Smooth muscle cell (in vitro differentiated cells): ENCODE measurements around the gene RIMS4. TPM values are rescaled to one million over a fixed set of nuclear protein-coding genes. Genes with fewer than 3 reads are reported as not detected.
"Not testable (repeated sequence)": the region's sequence is repeated elsewhere in the genome, so short reads cannot be mapped to it uniquely, and the experiment has no call there.

Source experiments
- DNase-seq: peaks from one replicate; lab custom pipeline; 2025; ENCODE audit not compliant: unreplicated experiment; lab: John Stamatoyannopoulos, UW
- H2AFZ ChIP-seq: fragments of 200-600 bp; sonication (generic); 2 replicates; pipeline ENCODE4 v1.6.0; 2016; ENCODE audit warnings: antibody characterized with exemption, low read depth, mild to moderate bottlenecking
- H3F3A ChIP-seq: fragments of 200-600 bp; sonication (generic); 2 replicates; pipeline ENCODE4 v1.6.0; 2017; ENCODE audit warnings: antibody characterized with exemption, low read depth
- H3K27ac ChIP-seq: fragments of 200-600 bp; sonication (generic); 2 replicates; pipeline ENCODE4 v1.5.1; 2016; ENCODE audit warnings: low read depth, mild to moderate bottlenecking
- H3K27me3 ChIP-seq: fragments of 200-600 bp; sonication (generic); 2 replicates; pipeline ENCODE4 v1.6.1; 2016; ENCODE audit warnings: low read depth, mild to moderate bottlenecking
- H3K36me3 ChIP-seq: fragments of 200-600 bp; sonication (generic); 2 replicates; pipeline ENCODE4 v1.5.1; 2016; ENCODE audit warnings: low read depth
- H3K4me1 ChIP-seq: fragments of 200-600 bp; sonication (generic); 2 replicates; pipeline ENCODE4 v1.5.1; 2016; ENCODE audit warnings: low read depth
- H3K4me2 ChIP-seq: fragments of 200-600 bp; sonication (generic); 2 replicates; pipeline ENCODE4 v1.6.0; 2016; ENCODE audit warnings: mild to moderate bottlenecking
- H3K4me3 ChIP-seq: fragments of 200-600 bp; sonication (generic); 2 replicates; pipeline ENCODE4 v1.5.1; 2016; ENCODE audit warnings: mild to moderate bottlenecking
- H3K79me2 ChIP-seq: fragments of 200-600 bp; sonication (generic); 2 replicates; pipeline ENCODE4 v1.6.0; 2016; ENCODE audit warnings: low read depth, mild to moderate bottlenecking
- H3K9ac ChIP-seq: fragments of 200-600 bp; sonication (generic); 2 replicates; pipeline ENCODE4 v1.6.0; 2016; ENCODE audit warnings: low read depth
- H3K9me3 ChIP-seq: fragments of 200-600 bp; sonication (generic); replicated peaks from 2 replicates; pipeline ENCODE4 v1.5.1; 2016; ENCODE audit warnings: low read depth
- H4K20me1 ChIP-seq: fragments of 200-600 bp; sonication (generic); 2 replicates; pipeline ENCODE4 v1.6.0; 2016; ENCODE audit warnings: low read depth
- CTCF ChIP-seq: fragments of 200-600 bp; sonication (generic); IDR thresholded peaks from 2 replicates; pipeline ENCODE4 v1.5.1; 2017; ENCODE audit warnings: borderline replicate concordance, mild to moderate bottlenecking, antibody characterized with exemption; ENCODE audit not compliant: insufficient read depth, poor library complexity, severe bottlenecking
- WGBS: methylation state at CpG from one replicate; pipeline ENCODE4 v1.1.7; 2016; ENCODE audit warnings: low lambda C conversion rate; 5-methylcytosine and 5-hydroxymethylcytosine counted together
- polyA plus RNA-seq: library from polyadenylated mRNA; unstranded; fragments of >200 nt; fragmentation: Nextera tagmentation; extraction: Ambion mirVana; gene quantifications from 2 replicates; pipeline ENCODE4 v1.2.1, GENCODE V29; 2016
- total RNA-seq: library from RNA; depleted of rRNA; stranded (reverse); fragments of >200 nt; gene quantifications from 2 replicates; pipeline ENCODE4 v1.2.3, GENCODE V29; 2014

The RIMS4 gene
- total and polyA plus RNA-seq, 2 experiments from 2014 or later = not detected

DNA sequence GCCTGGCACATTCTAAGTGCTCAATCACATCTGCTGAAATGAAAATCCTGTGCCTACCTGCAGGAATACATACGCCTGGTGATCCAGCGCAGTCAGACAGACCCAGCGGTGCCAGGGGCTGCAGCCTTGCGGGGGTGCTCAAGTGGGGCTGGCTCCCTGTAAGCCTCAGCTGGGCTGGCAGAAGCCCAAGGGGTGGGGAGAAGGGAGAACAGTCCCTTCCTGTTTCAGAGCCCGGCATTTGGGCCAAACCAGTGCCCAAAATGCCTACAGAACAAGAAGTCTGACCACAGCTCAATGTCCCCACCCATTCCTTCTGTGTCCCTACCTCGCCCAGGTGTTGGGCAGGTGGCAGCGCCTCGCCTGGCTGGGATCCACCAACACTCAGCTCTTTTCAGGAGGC, 42.1 kb downstream of the RIMS4 start:
- no peak overlapping the region for H3K27ac ChIP-seq
- no peaks in the 10 kb centered on the region for H3K27me3 ChIP-seq
- no peaks in the 10 kb centered on the region for H3K36me3 ChIP-seq
- DNase-seq = no peak
- no peak for TF ChIP-seq CTCF
- no peaks in the 10 kb centered on the region for H3K79me2 ChIP-seq
- 89% methylated on average over 8 of the region's 8 CpGs for WGBS
- no peaks in the 10 kb centered on the region for H3K9me3 ChIP-seq
- H3K9ac ChIP-seq = no peak overlapping the region
- H3K4me3 ChIP-seq = no peak overlapping the region
- no peaks in the 10 kb centered on the region for H4K20me1 ChIP-seq
- H2AFZ ChIP-seq = no peak overlapping the region
- no peak overlapping the region for H3K4me2 ChIP-seq
- H3K4me1 ChIP-seq = no peaks in the 10 kb centered on the region
- H3F3A ChIP-seq = no peaks in the 10 kb centered on the region

- no peaks in the 10 kb centered on the region for H3K79me2 ChIP-seq
- no peaks in the 10 kb centered on the region for H3K27me3 ChIP-seq
- no peak overlapping the region for H3K27ac ChIP-seq
- 71% methylated on average over 7 of the region's 7 CpGs for whole genome bisulfite sequencing
- no peak overlapping the region for H3K4me2 ChIP-seq
- no peak for DNase-seq
- H3K36me3 ChIP-seq = no peaks in the 10 kb centered on the region
- no peak overlapping the region for H3K9ac ChIP-seq
- no peak for TF ChIP-seq CTCF
- no peak overlapping the region for H2AFZ ChIP-seq
- no peaks in the 10 kb centered on the region for H4K20me1 ChIP-seq
- no peaks in the 10 kb centered on the region for H3F3A ChIP-seq
- H3K9me3 ChIP-seq = no peaks in the 10 kb centered on the region
- no peaks in the 10 kb centered on the region for H3K4me1 ChIP-seq
- H3K4me3 ChIP-seq = no peak overlapping the region
These were observed 44.5 kb downstream of the RIMS4 start for GRCh38 chr20:44765701-44766347.

GRCh38 chr20:44765091-44765490, 45.3 kb downstream of the RIMS4 start:
- no peak for DNase-seq
- 67% methylated on average over 4 of the region's 4 CpGs for WGBS

GRCh38 chr20:44763798-44764197, 46.5 kb downstream of the RIMS4 start:
- H3K4me3 ChIP-seq, H3K9ac ChIP-seq, H2AFZ ChIP-seq, H3K27me3 ChIP-seq, H3K4me2 ChIP-seq, DNase-seq, H3K36me3 ChIP-seq, H3K9me3 ChIP-seq, H3K27ac ChIP-seq, H4K20me1 ChIP-seq, H3K4me1 ChIP-seq, H3K79me2 ChIP-seq, H3F3A ChIP-seq: not testable (repeated sequence)
- WGBS = 91% methylated on average over 3 of the region's 3 CpGs

More at GRCh38 chr20:44765091-44765490, 45.3 kb downstream of the RIMS4 start:
- H2AFZ ChIP-seq = no peak overlapping the region
- H3K4me2 ChIP-seq = no peak overlapping the region
- no peaks in the 10 kb centered on the region for H3K4me1 ChIP-seq
- no peak overlapping the region for H3K4me3 ChIP-seq
- H3K9ac ChIP-seq = no peak overlapping the region
- H3K9me3 ChIP-seq = no peaks in the 10 kb centered on the region
- no peak overlapping the region for H3K27ac ChIP-seq
- H3K79me2 ChIP-seq = no peaks in the 10 kb centered on the region
- no peak for TF ChIP-seq CTCF
- no peaks in the 10 kb centered on the region for H4K20me1 ChIP-seq
- H3K27me3 ChIP-seq = no peaks in the 10 kb centered on the region
- H3K36me3 ChIP-seq = no peaks in the 10 kb centered on the region
- H3F3A ChIP-seq = no peaks in the 10 kb centered on the region
